T-helper 17 cell (primary cell): ENCODE results near the gene PPID. TPM values are rescaled to one million over a fixed set of nuclear protein-coding genes. Genes with fewer than 3 reads are reported as not detected.
"Not testable (repeated sequence)": the region's sequence is repeated elsewhere in the genome, so short reads cannot be mapped to it uniquely, and the experiment has no call there.

ENCODE experiments used
- ATAC-seq: fragments of 150-1000 bp; cut with Tn5 transposase; 2 replicates; pipeline ENCODE4 v1.10.0; 2021; ENCODE audit warnings: mild to moderate bottlenecking, moderate library complexity
- DNase-seq, 3 donors: peaks; one replicate each; pipeline versions ENCODE4 v3.0.0 to v3.0.0-alpha.2; 2020 to 2021
- H3K9me3 ChIP-seq: one replicate; pipeline ENCODE4 v1.7.0; 2013; ENCODE audit warnings: low read length, mild to moderate bottlenecking; ENCODE audit not compliant: control insufficient read depth, poor library complexity, severe bottlenecking
- H3K27ac Mint-ChIP-seq: one replicate; pipeline ENCODE4 v1.8.0; 2022; ENCODE audit warnings: mild to moderate bottlenecking, moderate library complexity, mixed read lengths
- H3K27me3 Mint-ChIP-seq: one replicate; pipeline ENCODE4 v1.8.0; 2022; ENCODE audit warnings: mixed read lengths
- H3K36me3 Mint-ChIP-seq: one replicate; pipeline ENCODE4 v1.8.0; 2022; ENCODE audit warnings: low read depth, mixed read lengths
- H3K4me1 Mint-ChIP-seq: one replicate; pipeline ENCODE4 v1.8.0; 2022; ENCODE audit warnings: mild to moderate bottlenecking, mixed read lengths
- H3K4me3 Mint-ChIP-seq: one replicate; pipeline ENCODE4 v1.8.0; 2022; ENCODE audit warnings: mild to moderate bottlenecking, moderate library complexity, mixed read lengths
- total RNA-seq, 4 donors: library from RNA in 2 of 4; stranded (reverse) in 2 of 4; gene quantifications; one replicate each; pipeline ENCODE4 v1.2.3 and lab custom pipeline; 2022 to 2026

Gene PPID
- total RNA-seq, 2 donors from 2014 or later, result 17.5 to 18.8 TPM

GRCh38 chr4:158671915-158672806 is 51.0 kb downstream of the PPID start, which contains the start of gene ETFDH:
Gene ETFDH, plus strand, starts transcription at chr4:158672296. Its CDS starts 161 bp downstream, at chr4:158672457.
- H3K9me3 ChIP-seq, result no peaks in the 10 kb centered on the region
- Mint-ChIP-seq H3K27me3 (no peaks in the 10 kb centered on the region), H3K4me3 (peak within 1 kb of the TSS; percentile 97), H3K27ac (peak within 1 kb of the TSS; percentile 95), H3K36me3 (peaks cover 2% of the 10 kb centered on the region), H3K4me1 (peaks cover 11% of the 10 kb centered on the region)
- DNase-seq (peak; percentile 93 to 97 (median 95)), ATAC-seq (peak; percentile 85)

GRCh38 chr4:158671665-158671914 is 51.6 kb downstream of the PPID start, which contains the start of gene C4orf46:
Gene C4orf46, minus strand, starts transcription at chr4:158671887. Its CDS starts 86 bp downstream, at chr4:158671801.
- H3K27me3 Mint-ChIP-seq, result no peaks in the 10 kb centered on the region
- peaks cover 11% of the 10 kb centered on the region for H3K4me1 Mint-ChIP-seq
- H3K9me3 ChIP-seq, result no peaks in the 10 kb centered on the region
- H3K4me3 Mint-ChIP-seq, result peak within 1 kb of the TSS; percentile 97
- H3K36me3 Mint-ChIP-seq, result peaks cover 2% of the 10 kb centered on the region
- peak within 1 kb of the TSS; percentile 95 for H3K27ac Mint-ChIP-seq
- ATAC-seq (no peak), DNase-seq (no peak)

GRCh38 chr4:158670975-158671664 is 52.1 kb downstream of the PPID start:
- H3K4me1 Mint-ChIP-seq, result peaks cover 11% of the 10 kb centered on the region
- DNase-seq (peak; percentile 24 to 45 (median 39)), ATAC-seq (peak; percentile 21)
- peak overlapping the region; percentile 95 for H3K27ac Mint-ChIP-seq
- H3K4me3 Mint-ChIP-seq, result peak overlapping the region; percentile 97
- H3K36me3 Mint-ChIP-seq, result peaks cover 2% of the 10 kb centered on the region
- H3K9me3 ChIP-seq, result no peaks in the 10 kb centered on the region
- H3K27me3 Mint-ChIP-seq, result no peaks in the 10 kb centered on the region

GRCh38 chr4:158669310-158669709 is 53.9 kb downstream of the PPID start:
- Mint-ChIP-seq H3K36me3 (peaks cover 2% of the 10 kb centered on the region), H3K4me1 (peaks cover 8% of the 10 kb centered on the region), H3K4me3 (no peak overlapping the region), H3K27me3 (no peaks in the 10 kb centered on the region), H3K27ac (no peak overlapping the region)
- ATAC-seq (no peak), DNase-seq (no peak)
- H3K9me3 ChIP-seq, result no peaks in the 10 kb centered on the region

GRCh38 chr4:158667651-158668198 is 55.5 kb downstream of the PPID start:
- ATAC-seq, result no peak
- Mint-ChIP-seq H3K36me3 (peaks cover 2% of the 10 kb centered on the region), H3K4me1 (peaks cover 6% of the 10 kb centered on the region), H3K27ac (no peak overlapping the region), H3K27me3 (no peaks in the 10 kb centered on the region), H3K4me3 (no peak overlapping the region)
- peak in 1 of 3 donors; percentile 7 for DNase-seq
- no peaks in the 10 kb centered on the region for H3K9me3 ChIP-seq

- Mint-ChIP-seq H3K4me3 (no peak overlapping the region), H3K4me1 (peaks cover 3% of the 10 kb centered on the region), H3K36me3 (peaks cover under 1% of the 10 kb centered on the region), H3K27ac (no peak overlapping the region), H3K27me3 (no peaks in the 10 kb centered on the region)
- H3K9me3 ChIP-seq, result no peaks in the 10 kb centered on the region
- ATAC-seq, result no peak
- no peak for DNase-seq
Measured at GRCh38 chr4:158666892-158667291, 56.3 kb downstream of the PPID start.

- H3K4me3 Mint-ChIP-seq, result no peak overlapping the region
- no peaks in the 10 kb centered on the region for H3K36me3 Mint-ChIP-seq
- DNase-seq (no peak), ATAC-seq (no peak)
- H3K27ac Mint-ChIP-seq, result no peak overlapping the region
- no peaks in the 10 kb centered on the region for H3K9me3 ChIP-seq
- H3K27me3 Mint-ChIP-seq, result no peaks in the 10 kb centered on the region
- no peaks in the 10 kb centered on the region for H3K4me1 Mint-ChIP-seq
Measured at GRCh38 chr4:158664806-158665205, 58.4 kb downstream of the PPID start.

GRCh38 chr4:158663707-158664625 is 59.2 kb downstream of the PPID start:
- not testable (repeated sequence) for H3K27me3 Mint-ChIP-seq, ATAC-seq, H3K4me1 Mint-ChIP-seq, H3K27ac Mint-ChIP-seq, DNase-seq, H3K9me3 ChIP-seq, H3K36me3 Mint-ChIP-seq, H3K4me3 Mint-ChIP-seq

GRCh38 chr4:158663255-158663654 is 59.9 kb downstream of the PPID start:
- H3K27ac Mint-ChIP-seq, ATAC-seq, H3K4me3 Mint-ChIP-seq, H3K36me3 Mint-ChIP-seq, H3K9me3 ChIP-seq, H3K27me3 Mint-ChIP-seq, H3K4me1 Mint-ChIP-seq, DNase-seq: not testable (repeated sequence)

Other genes starting within 250 kb of the PPID start
- not detected for gene RXFP1, start 201.5 kb downstream of the PPID start, total RNA-seq
- gene C4orf46, start 51.5 kb downstream of the PPID start, total RNA-seq, result 1 to 10 TPM; 6.7 to 8.4 TPM
- gene ETFDH, start 51.1 kb downstream of the PPID start, total RNA-seq, result 10 to 100 TPM; 16.0 to 22.2 TPM
- 10 to 100 TPM in 1 of 2 donors, 1 to 10 TPM in 1; 7.7 to 11.5 TPM for gene FNIP2, start 45.6 kb upstream of the PPID start, total RNA-seq